GM10847 (cell line): ENCODE results near the gene JARID2.

Experiments
- POLR2A ChIP-seq: IDR thresholded peaks from 2 replicates; pipeline ENCODE4 v1.6.1; 2011; ENCODE audit not compliant: insufficient read length; ENCODE audit errors: extremely low read depth

Gene JARID2

DNA sequence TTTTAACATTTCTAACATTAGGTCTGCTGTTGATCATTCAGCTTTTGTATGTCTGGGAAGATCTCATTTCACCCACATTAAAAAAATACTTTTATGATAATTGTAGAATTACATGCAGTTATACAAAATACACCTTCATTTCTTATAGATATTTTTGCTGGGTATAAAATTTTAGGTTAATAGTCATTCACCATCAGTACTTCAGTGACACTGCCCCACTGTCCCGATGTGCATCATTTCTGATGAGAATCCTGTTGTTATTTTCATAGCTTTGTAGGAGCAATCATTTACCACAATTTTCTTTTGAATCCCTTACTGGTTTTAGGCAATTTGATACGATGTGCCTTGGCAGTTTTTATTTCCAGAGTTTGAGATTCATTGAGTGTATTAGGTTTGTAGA lies 173.6 kb downstream of the JARID2 start:
- TF ChIP-seq POLR2A, result no peak

DNA sequence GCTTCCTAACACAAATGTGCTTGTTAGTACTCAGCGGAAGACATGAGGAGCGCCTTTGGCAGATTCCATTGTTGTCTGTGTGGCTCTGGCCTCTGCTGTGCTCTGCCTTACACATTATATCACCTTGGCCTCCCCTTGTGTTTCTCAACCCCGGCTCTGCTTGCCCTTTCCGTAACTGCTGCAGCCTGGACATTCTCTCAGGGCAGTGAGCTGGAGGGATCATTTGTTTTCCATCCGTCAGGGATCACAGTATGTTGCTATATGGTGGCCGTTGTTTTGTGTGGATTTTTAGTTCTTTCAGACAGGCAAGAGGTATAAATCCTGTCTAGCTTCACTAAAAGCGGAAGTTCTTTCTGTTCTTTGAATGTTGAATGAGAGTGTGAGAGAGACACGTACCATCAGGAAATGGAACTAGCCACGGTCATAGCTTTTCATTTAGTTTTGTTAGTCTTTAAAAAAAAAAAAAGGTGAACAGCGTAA lies 175.1 kb downstream of the JARID2 start:
- TF ChIP-seq POLR2A, result no peak

DNA sequence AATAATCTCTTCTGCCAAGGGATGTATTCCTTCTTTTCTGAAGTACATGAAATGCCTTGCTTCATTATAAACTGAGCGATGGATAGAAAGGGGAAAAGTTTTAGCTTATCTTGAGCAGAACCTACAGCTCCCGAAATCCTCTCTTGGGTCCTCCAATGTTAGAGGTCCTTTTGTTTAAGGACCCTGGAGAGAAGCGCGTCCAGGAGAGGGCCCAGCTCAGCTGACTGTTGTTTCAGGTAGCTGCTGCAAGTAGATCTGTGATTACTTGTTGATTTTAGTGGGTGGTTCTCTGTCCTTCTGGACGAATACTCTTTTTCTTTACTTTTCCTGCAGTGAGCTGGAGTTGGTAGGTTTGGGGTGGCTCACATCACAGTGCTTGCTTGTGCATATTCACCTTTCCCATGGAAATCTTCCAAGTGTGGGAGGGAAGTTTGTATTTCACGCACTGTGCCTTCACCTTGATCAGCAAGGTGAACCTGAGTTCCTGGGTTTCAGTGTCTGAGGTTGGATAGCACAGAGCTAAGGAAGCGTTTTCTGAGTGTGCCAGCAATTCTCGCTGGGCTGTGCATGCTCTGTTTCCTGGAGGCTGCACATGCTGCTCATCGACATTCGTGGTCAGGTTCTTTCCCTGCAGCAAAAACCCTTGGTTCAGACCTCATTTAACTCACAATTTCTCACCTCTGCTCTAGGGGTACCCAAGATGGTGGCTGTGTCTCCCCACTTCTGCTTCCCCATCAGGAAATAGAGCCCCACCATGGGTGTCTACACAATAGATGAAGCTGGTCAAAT lies 176.3 kb downstream of the JARID2 start:
- TF ChIP-seq POLR2A, result no peak

DNA sequence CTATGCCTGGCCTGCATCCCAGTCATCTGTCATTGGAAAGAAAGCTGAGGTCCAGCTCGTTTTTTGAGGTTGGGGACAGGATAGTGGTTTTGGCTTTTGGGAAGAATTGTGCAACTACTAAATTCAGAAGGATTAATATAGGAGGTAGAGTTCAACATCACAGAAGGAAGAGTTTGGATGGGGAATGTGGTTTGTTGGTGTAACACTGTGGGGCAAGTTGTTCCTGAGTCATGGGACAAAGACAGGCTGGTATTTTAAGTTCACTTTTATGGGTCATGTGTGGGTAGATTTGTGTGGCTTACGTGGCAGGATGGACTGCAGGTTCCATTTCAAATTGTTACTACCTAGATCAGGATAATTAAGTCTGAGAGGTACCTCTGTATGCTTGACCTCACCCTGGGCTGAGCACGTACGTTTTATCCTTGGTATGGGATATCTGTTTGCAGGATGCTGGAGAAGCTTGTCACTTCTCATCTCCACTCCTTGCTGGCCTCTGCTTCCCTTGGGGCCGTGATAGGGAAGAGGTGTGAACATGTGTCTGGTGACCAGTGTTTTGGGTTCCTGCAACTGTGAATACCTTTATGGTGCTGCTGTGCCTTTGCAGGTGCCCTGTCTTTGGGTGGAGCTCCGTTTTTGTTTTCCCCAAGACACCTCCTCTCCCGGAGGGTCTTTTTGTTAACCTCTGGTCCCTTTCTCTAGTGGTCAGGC lies 177.6 kb downstream of the JARID2 start:
- TF ChIP-seq POLR2A, result no peak

DNA sequence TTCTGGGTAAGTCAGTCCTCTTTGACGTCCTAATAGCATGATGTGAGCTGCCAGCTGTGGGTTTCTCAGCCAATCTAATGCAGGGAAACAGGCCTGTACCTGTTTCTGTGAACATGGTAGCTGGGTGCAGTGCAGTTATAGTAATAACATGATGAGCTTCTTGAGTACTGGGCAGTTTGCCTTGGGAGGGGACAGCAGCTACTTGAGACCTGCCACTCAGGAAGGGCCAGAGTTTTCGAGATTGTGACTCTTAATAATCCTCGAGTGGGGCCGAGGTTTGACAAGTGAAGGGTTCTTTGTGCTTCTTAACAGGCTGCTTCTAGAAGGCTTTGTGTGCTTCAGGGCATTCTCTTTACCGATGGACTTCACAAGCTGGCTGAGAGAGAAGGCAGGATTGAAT lies 180.1 kb downstream of the JARID2 start:
- TF ChIP-seq POLR2A, result no peak

DNA sequence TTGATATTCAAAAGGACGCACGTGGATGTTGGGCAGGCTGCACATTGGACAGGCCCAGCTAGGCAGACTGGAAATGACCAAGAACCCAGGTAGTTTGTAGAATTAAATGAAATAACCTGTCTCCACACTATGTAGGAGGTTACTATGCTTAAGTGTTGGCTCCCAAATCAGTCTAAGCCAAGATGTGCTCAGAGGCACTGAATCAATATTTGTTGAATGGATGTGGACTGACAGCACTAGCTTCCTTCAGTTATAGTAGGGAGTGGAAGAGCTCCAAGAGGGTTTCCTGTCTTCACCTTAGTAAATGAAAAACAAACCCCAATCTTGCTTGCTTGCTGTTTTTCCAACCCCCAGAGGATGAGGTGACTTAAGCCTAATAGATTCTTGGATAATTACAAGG lies 180.5 kb downstream of the JARID2 start:
- TF ChIP-seq POLR2A, result no peak

DNA sequence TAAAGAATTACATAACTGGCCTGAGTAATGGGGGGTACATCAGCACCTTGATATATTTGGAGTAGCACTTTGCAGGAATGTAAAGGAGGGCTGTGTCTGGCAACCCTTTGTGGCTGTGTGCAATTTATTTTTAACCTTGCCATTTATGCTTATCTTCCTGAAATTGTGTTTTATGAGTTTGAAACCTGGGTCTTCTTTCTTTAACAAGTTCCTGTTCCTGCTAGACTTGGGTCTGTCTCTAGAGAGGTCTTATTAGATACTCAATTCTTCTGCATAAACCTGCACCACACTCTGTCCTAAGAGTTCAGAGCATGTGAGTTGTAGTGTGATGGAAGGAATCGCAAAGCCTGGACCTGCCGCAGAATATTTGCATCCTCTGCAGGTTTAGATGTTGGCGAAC lies 181.0 kb downstream of the JARID2 start:
- no peak for TF ChIP-seq POLR2A

DNA sequence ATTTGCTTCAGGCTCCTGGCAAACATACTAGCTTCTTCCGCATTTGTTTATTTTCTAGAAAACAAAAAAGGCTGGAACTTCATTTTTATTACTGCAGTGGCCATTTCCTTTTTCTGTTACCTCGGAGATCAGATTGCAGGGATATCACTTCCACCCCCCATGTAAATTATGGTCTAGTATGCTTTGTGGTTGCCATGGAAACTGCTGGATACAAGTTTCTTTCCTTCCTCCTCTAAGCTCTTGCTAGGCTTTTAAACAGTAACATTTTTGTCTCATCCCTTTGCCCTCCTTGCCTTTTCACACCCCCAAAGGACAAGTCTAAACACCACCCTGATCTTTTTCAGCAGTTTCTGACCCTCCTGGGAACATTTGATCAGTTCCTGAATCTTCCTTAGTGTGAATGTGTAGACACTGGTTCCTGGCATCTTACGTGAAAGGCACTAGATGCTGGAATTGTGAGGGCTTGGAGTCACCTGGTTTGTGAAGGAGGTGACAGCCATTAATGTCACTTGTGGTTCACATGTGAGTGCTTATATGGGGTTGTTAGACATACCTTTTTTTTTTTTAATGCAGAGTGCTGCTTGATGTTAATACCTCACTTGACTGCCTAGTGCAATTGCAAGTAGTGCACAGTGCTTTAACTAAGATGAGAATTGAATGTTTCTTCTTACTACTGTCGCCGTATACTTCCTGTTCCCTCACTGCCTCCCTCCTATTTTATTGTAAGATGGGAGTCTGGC lies 181.6 kb downstream of the JARID2 start:
- TF ChIP-seq POLR2A, result no peak

DNA sequence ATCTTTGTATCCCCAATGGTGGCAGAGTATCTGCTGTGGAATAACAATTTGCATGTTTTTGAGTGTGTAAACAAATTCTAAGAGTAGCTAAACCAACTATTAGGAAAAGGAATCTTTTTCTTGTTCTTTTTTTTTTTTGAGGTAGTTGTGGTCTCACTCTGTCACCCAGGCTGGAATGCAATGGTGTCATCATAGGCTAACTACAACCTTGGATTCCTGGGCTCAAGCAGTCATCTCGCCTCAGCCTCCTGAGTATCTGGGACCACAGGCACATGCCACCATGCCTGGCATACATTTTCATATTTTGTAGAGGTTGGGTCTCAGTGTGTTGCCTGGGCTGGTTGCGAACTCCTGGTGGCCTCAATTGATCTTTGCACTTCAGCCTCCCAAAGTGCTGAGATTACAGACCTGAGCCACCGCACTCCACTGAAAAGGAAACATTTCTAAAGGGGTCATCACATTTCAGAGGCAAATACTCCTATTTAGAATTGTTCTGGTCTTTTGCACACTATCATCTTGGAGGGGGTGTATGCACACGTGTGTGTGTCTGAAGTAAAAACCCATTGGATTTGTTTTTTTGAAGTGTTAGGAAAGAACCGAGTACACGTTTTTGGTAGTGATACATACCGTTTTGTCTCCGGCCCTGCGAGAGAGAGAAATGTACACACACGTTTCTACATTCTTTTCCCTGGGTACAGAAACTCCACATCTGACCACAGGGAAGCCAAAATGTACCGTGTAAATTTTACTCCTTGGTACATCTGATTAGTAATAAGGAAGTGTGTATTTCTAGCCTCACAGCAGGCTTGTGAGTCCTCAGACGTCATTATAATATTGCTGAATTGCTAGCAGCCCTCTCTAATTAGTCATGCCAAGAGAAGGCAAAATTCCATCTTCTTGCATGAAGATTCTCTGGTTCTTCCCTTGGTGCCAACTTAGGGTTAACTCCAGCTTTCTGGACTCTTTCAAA lies 183.6 kb downstream of the JARID2 start:
- TF ChIP-seq POLR2A, result no peak

DNA sequence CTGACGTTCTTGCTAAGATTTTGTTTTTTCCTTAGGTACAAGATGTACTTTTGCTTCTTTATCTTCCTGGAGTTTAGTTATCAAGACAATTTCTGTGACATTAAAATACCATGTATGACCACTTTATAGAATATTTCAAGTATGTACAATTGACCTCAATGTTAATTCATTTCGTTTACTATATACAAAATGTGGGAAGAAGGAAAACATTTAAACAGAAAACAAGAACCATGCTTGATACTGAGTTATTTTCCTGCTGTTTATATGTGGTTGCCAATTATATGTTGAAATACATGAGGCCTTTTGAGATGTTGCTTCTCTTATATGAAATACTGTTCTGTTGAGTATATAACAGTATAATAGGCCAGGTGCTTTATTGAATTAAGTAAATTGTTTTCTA lies 184.3 kb downstream of the JARID2 start:
- no peak for TF ChIP-seq POLR2A

DNA sequence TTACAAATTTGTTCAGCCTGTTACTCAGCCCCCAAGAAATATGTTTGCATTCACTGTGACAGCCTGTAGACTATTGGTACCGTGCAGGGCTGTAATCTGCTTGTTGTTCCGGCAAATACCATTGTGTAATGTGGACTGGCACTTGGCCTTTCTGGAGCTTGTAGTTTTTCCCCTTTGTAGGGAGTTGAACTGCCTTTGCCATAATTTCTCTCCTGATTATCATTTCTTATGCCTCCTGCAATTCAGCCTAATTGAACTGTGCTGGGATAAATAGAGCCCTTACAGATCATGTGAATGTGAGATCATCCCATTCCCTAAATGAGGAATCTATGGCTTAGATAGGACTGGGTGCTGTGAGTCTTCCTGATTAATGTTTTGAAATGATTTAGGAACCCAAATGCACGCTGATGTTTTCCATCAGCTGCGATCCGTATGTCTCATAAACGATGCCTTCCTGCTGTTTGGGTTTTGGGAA lies 185.1 kb downstream of the JARID2 start:
- TF ChIP-seq POLR2A, result no peak

DNA sequence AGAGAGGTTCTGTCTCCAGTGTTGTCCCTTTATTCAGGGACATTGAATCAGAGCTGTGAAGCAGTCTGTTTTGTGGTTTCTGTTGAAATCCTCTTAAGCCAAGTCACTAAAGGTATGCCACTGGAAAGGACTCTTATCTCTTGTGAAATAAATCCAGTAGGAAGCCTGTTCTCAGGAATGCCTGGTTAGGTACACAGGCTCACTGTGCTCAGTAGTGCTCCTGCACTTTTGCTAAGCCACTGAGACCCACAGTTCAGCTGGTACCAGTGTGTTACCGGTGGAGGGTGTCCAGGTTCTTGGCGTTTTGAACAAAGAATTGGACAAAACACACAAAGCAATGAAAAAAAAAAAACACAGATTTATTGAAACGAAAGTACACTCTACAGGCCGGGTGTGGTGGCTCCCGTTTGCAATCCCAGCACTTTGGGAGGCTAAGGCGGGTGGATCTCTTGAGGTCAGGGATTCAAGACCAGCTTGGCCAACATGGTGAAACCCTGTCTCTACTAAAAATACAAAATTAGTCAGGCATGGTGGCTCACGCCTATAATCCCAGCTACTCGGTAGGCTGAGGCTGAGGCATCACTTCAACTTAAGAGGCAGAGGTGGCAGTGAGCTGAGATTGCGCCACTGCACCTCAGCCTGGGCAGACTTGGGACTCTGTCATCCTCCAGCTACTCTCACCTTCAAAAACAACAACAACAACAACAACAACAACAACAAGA lies 186.1 kb downstream of the JARID2 start:
- no peak for TF ChIP-seq POLR2A

DNA sequence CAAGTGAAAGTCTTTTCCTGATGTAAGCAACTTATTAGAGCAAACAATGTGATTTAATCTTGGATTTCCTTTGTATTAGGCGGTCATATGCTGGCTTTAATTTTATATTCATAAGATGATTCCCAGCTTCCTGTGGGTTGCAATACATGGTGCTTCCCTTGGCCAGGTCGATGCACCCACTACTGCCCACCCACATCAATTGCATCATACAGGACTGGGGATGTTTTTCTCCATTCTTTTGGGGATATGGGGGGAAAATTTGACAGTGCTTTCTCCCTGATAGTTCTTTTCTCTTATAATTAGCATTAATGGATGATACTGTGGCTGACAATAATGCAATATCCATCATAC lies 187.6 kb downstream of the JARID2 start:
- no peak for TF ChIP-seq POLR2A

DNA sequence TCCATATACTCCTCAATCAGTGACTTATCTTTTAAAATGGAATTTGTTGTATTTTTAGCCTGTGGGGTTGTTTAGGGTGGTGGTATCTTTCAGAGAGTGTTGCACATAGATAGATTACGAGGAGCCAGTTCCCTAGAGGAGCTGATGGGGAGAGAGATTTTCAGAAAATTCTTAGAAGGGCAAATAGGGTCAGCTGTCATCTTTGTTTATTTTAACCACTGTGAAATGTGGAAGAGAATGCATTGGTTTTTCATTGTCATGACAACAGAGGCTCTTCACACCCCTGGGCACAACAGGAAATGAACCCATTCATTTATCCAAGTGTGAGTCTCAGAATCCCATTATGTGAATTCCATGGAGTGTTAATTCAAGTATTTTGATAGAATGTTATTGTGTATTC lies 188.4 kb downstream of the JARID2 start:
- no peak for TF ChIP-seq POLR2A
